Measurements from ENCODE around the gene ESR1. TPM values are rescaled to one million over a fixed set of nuclear protein-coding genes. Genes with fewer than 3 reads are reported as not detected.
A peak's percentile ranks its signal among the peaks of the same experiment; 100 is the strongest.

Gene ESR1
- total RNA-seq, 6 experiments from 2014 or later = 1.6 to 59.9 (median 18.6) TPM

- no peak overlapping the region for H3K27ac ChIP-seq
- peak in 1 of 4 donors; percentile 66 for ATAC-seq
- no peak overlapping the region for H3K4me3 ChIP-seq
- no peak for TF ChIP-seq POLR2A (IDR thresholded peaks at IDR 0.05)
- TF ChIP-seq CTCF (IDR thresholded peaks at IDR 0.05) = no peak
- no peaks in the 10 kb centered on the region for H3K27me3 ChIP-seq
- intact Hi-C loops (cut with DNase I) = no loop called here
- DNase-seq = no peak
- H3K36me3 ChIP-seq = no peaks in the 10 kb centered on the region
- WGBS (ENCODE audit: insufficient coverage, low coverage, low lambda C conversion rate, missing lambda C conversion rate) = 91% methylated on average over 4 of the region's 4 CpGs
- no peaks in the 10 kb centered on the region for H3K4me1 ChIP-seq
- H3K9me3 ChIP-seq = no peaks in the 10 kb centered on the region
These were observed 107.0 kb downstream of the ESR1 start for GRCh38 chr6:151914484-151914883.

GRCh38 chr6:151916075-151916474, 108.6 kb downstream of the ESR1 start:
- Histone ChIP-seq H3K4me3 (no peak overlapping the region), H3K36me3 (no peaks in the 10 kb centered on the region), H3K9me3 (no peaks in the 10 kb centered on the region), H3K27me3 (no peaks in the 10 kb centered on the region), H3K27ac (no peak overlapping the region), H3K4me1 (no peaks in the 10 kb centered on the region)
- no peak for TF ChIP-seq POLR2A (IDR thresholded peaks at IDR 0.05)
- TF ChIP-seq CTCF (IDR thresholded peaks at IDR 0.05) = no peak
- ATAC-seq (no peak), DNase-seq (no peak)
- WGBS (ENCODE audit: insufficient coverage, low coverage, low lambda C conversion rate, missing lambda C conversion rate) = 96% methylated on average over 3 of the region's 3 CpGs
- intact Hi-C loops (cut with DNase I) = no loop called here

- ATAC-seq (peak in 1 of 4 donors; percentile 37), DNase-seq (no peak)
- no peaks in the 10 kb centered on the region for H3K36me3 ChIP-seq
- WGBS (ENCODE audit: insufficient coverage, low coverage, low lambda C conversion rate, missing lambda C conversion rate) = 89% methylated on average over 3 of the region's 3 CpGs
- no peak overlapping the region for H3K27ac ChIP-seq
- no peak overlapping the region for H3K4me3 ChIP-seq
- H3K9me3 ChIP-seq = no peaks in the 10 kb centered on the region
- TF ChIP-seq POLR2A (IDR thresholded peaks at IDR 0.05) (no peak), CTCF (IDR thresholded peaks at IDR 0.05) (no peak)
- intact Hi-C loops (cut with DNase I) = no loop called here
- no peaks in the 10 kb centered on the region for H3K4me1 ChIP-seq
- H3K27me3 ChIP-seq = no peaks in the 10 kb centered on the region
These were observed 109.2 kb downstream of the ESR1 start for GRCh38 chr6:151916680-151917164.

GRCh38 chr6:151917531-151918329, 110.2 kb downstream of the ESR1 start:
- intact Hi-C loops (cut with DNase I) = no loop called here
- Histone ChIP-seq H3K27ac (no peak overlapping the region), H3K36me3 (no peaks in the 10 kb centered on the region), H3K9me3 (no peaks in the 10 kb centered on the region), H3K4me1 (no peaks in the 10 kb centered on the region), H3K27me3 (no peaks in the 10 kb centered on the region), H3K4me3 (no peak overlapping the region)
- ATAC-seq (no peak), DNase-seq (no peak)
- TF ChIP-seq POLR2A (IDR thresholded peaks at IDR 0.05) (no peak), CTCF (IDR thresholded peaks at IDR 0.05) (no peak)
- WGBS (ENCODE audit: insufficient coverage, low coverage, low lambda C conversion rate, missing lambda C conversion rate) = 72% methylated on average over 6 of the region's 6 CpGs

Data from right lobe of liver (tissue), 6 donors.